C4-2B (cell line): ENCODE results near the gene PC.

Experiments used
- H3K27ac ChIP-seq: fragments of 450-650 bp; 2 replicates; pipeline ENCODE4 v1.5.1; 2017
- CTCF ChIP-seq: fragments of 450-650 bp; conservative IDR thresholded peaks from 2 replicates; pipeline ENCODE4 v1.5.1; 2017; ENCODE audit warnings: mild to moderate bottlenecking
- ZFX ChIP-seq: fragments of 450-650 bp; IDR thresholded peaks from 2 replicates; pipeline ENCODE4 v1.6.1; 2017

PC gene

GRCh38 chr11:66958956-66959274, 732 bp upstream of the PC start:
- H3K27ac ChIP-seq, result peak overlapping the region; percentile 68
- TF ChIP-seq CTCF (no peak), ZFX (no peak)

DNA sequence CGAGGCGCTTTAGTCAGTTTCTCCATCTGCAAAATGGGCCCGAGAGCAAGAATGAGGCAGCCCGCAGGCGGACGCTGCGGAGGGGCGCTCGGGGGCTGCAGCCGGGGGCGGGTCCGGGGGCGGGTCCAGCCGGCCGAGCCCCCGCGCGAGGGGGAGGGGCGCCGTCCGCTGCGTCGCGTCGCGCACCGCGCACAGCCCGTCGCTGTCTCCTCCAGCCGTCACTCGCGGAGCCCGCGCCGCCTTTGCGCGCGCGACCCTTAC, 282 bp downstream of the PC start:
- TF ChIP-seq CTCF, result no peak
- TF ChIP-seq ZFX, result no peak
- H3K27ac ChIP-seq, result peak overlapping the region; percentile 69

- H3K27ac ChIP-seq, result peak overlapping the region; percentile 69; the same call in 1 of the 2 replicates
- no peak for TF ChIP-seq CTCF
- TF ChIP-seq ZFX, result no peak
Observed at GRCh38 chr11:66956689-66957290, 1.4 kb downstream of the PC start.

DNA sequence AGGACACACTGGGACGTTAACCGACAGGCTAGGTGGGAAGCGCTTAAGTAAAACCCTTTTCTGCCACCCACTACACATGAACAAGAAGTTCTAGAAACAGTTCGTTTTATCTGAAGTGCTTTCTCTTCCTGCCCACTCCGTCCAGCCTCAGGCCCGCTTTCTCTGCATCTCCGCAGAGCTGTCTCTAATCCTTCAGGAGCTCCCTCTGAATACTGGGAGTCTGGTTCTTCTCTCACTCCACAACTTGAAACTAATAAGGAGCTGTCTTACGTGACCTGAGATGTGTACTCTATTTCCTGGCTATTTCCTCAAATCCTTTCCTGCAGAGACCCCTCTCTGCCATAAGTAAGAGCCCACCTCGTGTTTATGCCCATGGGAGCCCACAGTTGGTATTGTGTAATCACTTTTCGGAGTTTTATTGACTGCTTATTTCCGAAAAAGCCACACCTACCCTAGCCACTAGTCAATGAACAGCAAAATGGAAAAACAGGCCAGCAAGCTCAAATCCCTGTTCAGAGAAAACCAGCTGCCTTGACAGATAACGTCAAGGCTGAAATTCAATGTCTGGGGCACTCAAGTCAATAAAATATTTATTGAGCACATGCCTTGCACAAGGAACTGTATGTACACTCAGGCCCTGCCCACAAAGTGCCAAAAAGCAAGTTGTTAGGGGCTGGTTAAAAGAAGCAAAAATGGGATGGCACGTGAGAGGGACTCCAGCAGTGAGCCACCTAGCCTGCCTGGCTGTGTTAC, 4.9 kb downstream of the PC start:
- peak overlapping the region; percentile 56 for H3K27ac ChIP-seq
- TF ChIP-seq CTCF (no peak), ZFX (no peak)

DNA sequence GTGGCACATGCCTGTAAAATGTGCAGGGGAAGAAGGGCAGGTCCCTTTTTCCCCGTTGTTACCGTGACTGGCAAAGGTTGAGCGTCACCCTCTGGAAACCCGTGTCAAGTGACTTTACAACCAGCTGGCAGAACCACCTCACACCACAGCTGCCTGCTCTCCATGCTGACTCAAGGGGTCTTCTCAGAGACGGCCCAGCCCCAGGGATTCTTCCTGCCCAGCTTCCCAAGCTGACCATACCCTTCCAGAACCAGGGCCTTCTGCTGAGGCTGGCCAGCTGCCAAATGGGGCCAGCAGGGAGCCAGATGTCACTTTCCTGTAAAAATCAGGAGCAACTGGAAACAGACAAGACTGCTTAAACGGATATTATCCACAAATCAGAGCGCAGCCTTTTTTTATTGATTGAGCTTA, 6.3 kb downstream of the PC start:
- peak overlapping the region; percentile 56 for H3K27ac ChIP-seq
- no peak for TF ChIP-seq CTCF
- TF ChIP-seq ZFX, result no peak

DNA sequence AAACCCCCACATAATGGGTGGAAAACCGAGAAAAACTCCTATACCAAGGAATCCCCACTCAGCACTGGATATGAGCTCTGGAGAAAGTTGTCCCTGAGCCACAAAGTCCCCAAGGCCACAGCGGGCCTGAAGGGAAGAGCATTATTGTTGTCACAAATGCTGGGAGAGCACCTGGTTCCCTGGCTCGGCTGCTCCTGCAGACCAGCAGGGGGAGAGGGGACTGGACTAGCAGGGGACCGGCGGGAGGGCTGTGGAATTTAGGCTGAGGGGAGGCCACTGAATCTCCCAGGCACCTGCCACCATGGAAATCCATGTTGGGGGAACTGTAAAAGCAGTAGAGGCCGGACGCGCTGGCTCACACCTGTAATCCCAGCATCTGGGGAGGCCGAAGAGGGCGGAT, 7.0 kb downstream of the PC start:
- H3K27ac ChIP-seq, result peak overlapping the region; percentile 54; the same call in 1 of the 2 replicates
- TF ChIP-seq CTCF (no peak), ZFX (no peak)

DNA sequence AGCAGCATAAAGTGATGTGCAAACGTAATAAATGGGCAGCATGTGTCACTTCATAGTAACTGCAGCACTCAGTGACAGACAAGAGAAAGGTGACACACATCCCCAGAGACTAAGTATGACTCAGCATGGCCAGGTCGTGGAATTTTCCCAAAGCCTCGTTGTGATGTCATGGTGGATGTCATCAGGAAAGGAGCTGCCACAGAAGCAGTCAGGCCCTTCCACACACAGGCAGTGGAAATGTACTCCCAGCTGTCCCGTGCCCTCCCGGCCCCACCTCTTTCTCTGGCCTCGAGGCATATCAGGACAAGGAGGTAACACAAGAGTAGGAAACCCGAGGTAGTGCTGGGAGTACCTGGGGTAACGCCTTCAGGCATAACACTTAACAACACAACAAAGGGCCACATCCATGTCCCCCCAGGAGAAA, 8.1 kb downstream of the PC start:
- TF ChIP-seq CTCF (no peak), ZFX (no peak)
- H3K27ac ChIP-seq, result peak overlapping the region; percentile 54
